Nephron progenitor cell (in vitro differentiated cells): ENCODE results near the gene EXOC8.

Source experiments
- DNase-seq: peaks from one replicate; pipeline ENCODE4 v3.0.0; 2021
- H3K27ac Mint-ChIP-seq: 2 replicates; pipeline ENCODE4 v1.8.0; 2021; ENCODE audit warnings: mild to moderate bottlenecking, moderate library complexity, mixed read lengths
- H3K27me3 Mint-ChIP-seq: 2 replicates; pipeline ENCODE4 v1.8.0; 2021; ENCODE audit warnings: mild to moderate bottlenecking, low read depth, mixed read lengths; ENCODE audit not compliant: poor library complexity
- H3K36me3 Mint-ChIP-seq: 2 replicates; pipeline ENCODE4 v1.8.0; 2021; ENCODE audit warnings: low read depth, mixed read lengths
- H3K4me1 Mint-ChIP-seq: 2 replicates; pipeline ENCODE4 v1.8.0; 2021; ENCODE audit warnings: mixed read lengths
- H3K4me3 Mint-ChIP-seq: 2 replicates; pipeline ENCODE4 v1.8.0; 2021; ENCODE audit warnings: mild to moderate bottlenecking, moderate library complexity, mixed read lengths
- H3K9me3 Mint-ChIP-seq: 2 replicates; pipeline ENCODE4 v1.8.0; 2021; ENCODE audit warnings: mild to moderate bottlenecking, moderate library complexity, mixed read lengths
- TF ChIP-seq, protein P1 (sequence below): fragments of 200-600 bp; sonication (generic); IDR thresholded peaks from 2 replicates; pipeline ENCODE4 v1.5.0; 2021; ENCODE audit warnings: antibody characterized with exemption

Gene EXOC8

GRCh38 chr1:231382426-231382825 is 44.8 kb upstream of the EXOC8 start:
- DNase-seq: no peak
- TF ChIP-seq, protein P1, sequence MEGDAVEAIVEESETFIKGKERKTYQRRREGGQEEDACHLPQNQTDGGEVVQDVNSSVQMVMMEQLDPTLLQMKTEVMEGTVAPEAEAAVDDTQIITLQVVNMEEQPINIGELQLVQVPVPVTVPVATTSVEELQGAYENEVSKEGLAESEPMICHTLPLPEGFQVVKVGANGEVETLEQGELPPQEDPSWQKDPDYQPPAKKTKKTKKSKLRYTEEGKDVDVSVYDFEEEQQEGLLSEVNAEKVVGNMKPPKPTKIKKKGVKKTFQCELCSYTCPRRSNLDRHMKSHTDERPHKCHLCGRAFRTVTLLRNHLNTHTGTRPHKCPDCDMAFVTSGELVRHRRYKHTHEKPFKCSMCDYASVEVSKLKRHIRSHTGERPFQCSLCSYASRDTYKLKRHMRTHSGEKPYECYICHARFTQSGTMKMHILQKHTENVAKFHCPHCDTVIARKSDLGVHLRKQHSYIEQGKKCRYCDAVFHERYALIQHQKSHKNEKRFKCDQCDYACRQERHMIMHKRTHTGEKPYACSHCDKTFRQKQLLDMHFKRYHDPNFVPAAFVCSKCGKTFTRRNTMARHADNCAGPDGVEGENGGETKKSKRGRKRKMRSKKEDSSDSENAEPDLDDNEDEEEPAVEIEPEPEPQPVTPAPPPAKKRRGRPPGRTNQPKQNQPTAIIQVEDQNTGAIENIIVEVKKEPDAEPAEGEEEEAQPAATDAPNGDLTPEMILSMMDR: no peak
- Mint-ChIP-seq H3K9me3 (no peaks in the 10 kb centered on the region), H3K27me3 (no peaks in the 10 kb centered on the region), H3K27ac (no peak overlapping the region), H3K4me3 (no peak overlapping the region), H3K36me3 (peaks cover under 1% of the 10 kb centered on the region), H3K4me1 (peaks cover 10% of the 10 kb centered on the region)

DNA sequence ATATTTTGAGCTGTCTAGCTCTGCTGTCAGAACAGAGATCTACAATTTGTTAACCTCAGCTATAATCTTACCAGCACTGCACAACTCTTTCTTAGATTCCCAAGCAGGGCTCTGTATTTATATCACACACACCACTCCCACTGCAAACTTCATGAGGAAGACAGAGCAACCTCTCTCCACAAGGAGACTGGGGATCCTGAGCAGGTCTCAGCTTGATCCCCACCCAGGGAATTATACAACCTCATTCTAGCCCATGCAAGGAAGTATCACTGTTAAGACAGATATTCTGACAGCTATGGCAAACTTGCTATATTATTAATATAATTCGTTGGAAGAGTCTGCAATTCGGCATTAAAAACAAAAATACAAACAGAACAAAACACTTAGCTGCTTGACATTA is 44.1 kb upstream of the EXOC8 start:
- H3K36me3 Mint-ChIP-seq: no peaks in the 10 kb centered on the region
- DNase-seq: no peak
- TF ChIP-seq, protein P1: no peak
- H3K9me3 Mint-ChIP-seq: no peaks in the 10 kb centered on the region
- peaks cover 10% of the 10 kb centered on the region for H3K4me1 Mint-ChIP-seq
- H3K27ac Mint-ChIP-seq: peak overlapping the region; percentile 49
- no peaks in the 10 kb centered on the region for H3K27me3 Mint-ChIP-seq
- no peak overlapping the region for H3K4me3 Mint-ChIP-seq

DNA sequence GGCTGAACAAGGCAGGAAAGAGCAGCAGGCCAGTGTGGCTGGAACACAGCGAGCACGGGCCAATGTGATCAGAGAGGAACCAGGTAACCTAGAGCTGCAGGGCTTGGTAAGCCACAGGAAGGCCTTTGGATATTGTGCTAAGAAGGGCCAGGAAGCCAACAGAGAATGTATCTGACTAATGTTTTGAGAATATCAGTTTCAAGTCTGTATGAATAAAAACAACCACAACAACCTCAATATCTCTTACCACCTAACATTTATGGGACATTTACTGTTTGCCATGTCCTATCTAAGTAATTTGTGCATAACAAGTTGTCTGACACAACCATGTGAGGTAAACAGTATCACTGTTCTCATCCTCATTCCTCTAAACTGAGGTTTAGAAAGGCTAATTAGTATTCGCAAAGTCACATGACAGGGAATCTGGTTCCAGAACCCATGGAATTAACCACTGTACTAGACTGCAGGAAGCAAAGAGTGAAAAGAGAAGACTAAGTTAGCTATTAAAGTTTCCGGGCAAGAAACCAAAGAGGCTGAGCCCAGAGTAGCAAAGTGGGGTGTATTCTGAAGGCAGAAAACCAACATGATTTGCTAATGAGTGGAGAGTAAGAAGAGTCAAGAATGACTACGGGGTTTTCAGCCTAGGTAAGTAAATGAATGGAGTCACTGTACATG is 39.4 kb upstream of the EXOC8 start:
- H3K4me3 Mint-ChIP-seq: no peak overlapping the region
- TF ChIP-seq, protein P1: no peak
- DNase-seq: no peak
- H3K9me3 Mint-ChIP-seq: no peaks in the 10 kb centered on the region
- no peaks in the 10 kb centered on the region for H3K27me3 Mint-ChIP-seq
- H3K27ac Mint-ChIP-seq: peak overlapping the region; percentile 33
- H3K4me1 Mint-ChIP-seq: peaks cover 10% of the 10 kb centered on the region
- H3K36me3 Mint-ChIP-seq: no peaks in the 10 kb centered on the region

- no peak overlapping the region for H3K4me3 Mint-ChIP-seq
- H3K27ac Mint-ChIP-seq: no peak overlapping the region
- H3K36me3 Mint-ChIP-seq: no peaks in the 10 kb centered on the region
- TF ChIP-seq, protein P1: no peak
- no peak for DNase-seq
- H3K27me3 Mint-ChIP-seq: no peaks in the 10 kb centered on the region
- H3K4me1 Mint-ChIP-seq: peaks cover 5% of the 10 kb centered on the region
- H3K9me3 Mint-ChIP-seq: no peaks in the 10 kb centered on the region
These were observed 38.4 kb upstream of the EXOC8 start for GRCh38 chr1:231376101-231376500.

DNA sequence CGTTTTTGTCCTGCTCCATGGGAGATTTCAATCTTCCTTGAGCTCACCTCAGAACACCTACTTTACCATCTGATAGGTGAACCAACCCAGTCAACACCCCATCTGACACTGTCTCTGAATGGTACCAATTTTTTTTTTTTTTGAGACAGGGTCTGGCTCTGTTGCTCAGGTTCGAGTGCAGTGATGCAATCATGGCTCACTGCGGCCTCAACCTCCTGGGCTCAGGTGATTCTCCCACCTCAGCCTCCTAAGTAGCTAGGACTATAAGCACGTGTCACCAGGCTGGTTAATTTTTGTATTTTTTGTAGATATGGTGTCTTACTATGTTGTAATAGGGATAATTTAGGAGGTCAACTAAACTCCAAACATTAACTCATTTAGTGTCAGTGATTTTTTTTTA is 36.7 kb upstream of the EXOC8 start:
- Mint-ChIP-seq H3K4me3 (no peak overlapping the region), H3K36me3 (no peaks in the 10 kb centered on the region), H3K27me3 (no peaks in the 10 kb centered on the region), H3K9me3 (no peaks in the 10 kb centered on the region), H3K4me1 (no peaks in the 10 kb centered on the region), H3K27ac (no peak overlapping the region)
- no peak for DNase-seq
- TF ChIP-seq, protein P1: no peak

GRCh38 chr1:231372501-231372900 is 34.8 kb upstream of the EXOC8 start:
- Mint-ChIP-seq H3K27ac (no peak overlapping the region), H3K4me1 (no peaks in the 10 kb centered on the region), H3K36me3 (peaks cover 2% of the 10 kb centered on the region), H3K4me3 (no peak overlapping the region), H3K9me3 (no peaks in the 10 kb centered on the region), H3K27me3 (no peaks in the 10 kb centered on the region)
- DNase-seq: no peak
- TF ChIP-seq, protein P1: no peak
